GM23338 (cell line): ENCODE results near the gene CHD9. TPM values are rescaled to one million over a fixed set of nuclear protein-coding genes. Genes with fewer than 3 reads are reported as not detected.

Experiments
- ATAC-seq: fragments of 200-7000 bp; cut with Tn5 transposase; 3 replicates; pipeline ENCODE4 v1.9.1; 2020
- DNase-seq: peaks from one replicate; pipeline ENCODE4 v3.0.0-alpha.2; 2015; ENCODE audit warnings: low spot score
- H2AFZ ChIP-seq: fragments of 200-600 bp; sonication (generic); 2 replicates; pipeline ENCODE4 v1.8.0; 2016; ENCODE audit warnings: antibody characterized with exemption, mild to moderate bottlenecking, moderate library complexity
- H3F3A ChIP-seq: fragments of 200-600 bp; sonication (generic); replicated peaks from 2 replicates; pipeline ENCODE4 v1.8.0; 2017; ENCODE audit warnings: antibody characterized with exemption, mixed run types, low read depth
- H3K27ac ChIP-seq: fragments of 200-600 bp; sonication (generic); 2 replicates; pipeline ENCODE4 v1.6.1; 2016; ENCODE audit warnings: low read depth
- H3K27me3 ChIP-seq: fragments of 200-600 bp; sonication (generic); 2 replicates; pipeline ENCODE4 v1.8.0; 2016; ENCODE audit warnings: mild to moderate bottlenecking, mixed run types, moderate library complexity; ENCODE audit not compliant: insufficient read depth
- H3K36me3 ChIP-seq: fragments of 200-600 bp; sonication (generic); 2 replicates; pipeline ENCODE4 v1.8.0; 2016; ENCODE audit warnings: mild to moderate bottlenecking; ENCODE audit not compliant: insufficient read depth
- H3K4me1 ChIP-seq: fragments of 200-600 bp; sonication (generic); 2 replicates; pipeline ENCODE4 v1.8.0; 2016; ENCODE audit warnings: mild to moderate bottlenecking, moderate library complexity; ENCODE audit not compliant: insufficient read depth
- H3K4me2 ChIP-seq: fragments of 200-600 bp; sonication (generic); 2 replicates; pipeline ENCODE4 v1.7.1; 2017; ENCODE audit warnings: mixed run types
- H3K4me3 ChIP-seq: fragments of 200-600 bp; sonication (generic); 2 replicates; pipeline ENCODE4 v1.6.1; 2016; ENCODE audit warnings: mixed run types
- H3K79me2 ChIP-seq: fragments of 200-600 bp; sonication (generic); replicated peaks from 2 replicates; pipeline ENCODE4 v1.8.0; 2017; ENCODE audit warnings: mild to moderate bottlenecking; ENCODE audit not compliant: insufficient read depth
- H3K9me2 ChIP-seq: fragments of 200-600 bp; sonication (generic); 2 replicates; pipeline ENCODE4 v1.8.0; 2017; ENCODE audit not compliant: insufficient read depth
- H4K20me1 ChIP-seq: fragments of 200-600 bp; sonication (generic); replicated peaks from 2 replicates; pipeline ENCODE4 v1.8.0; 2017; ENCODE audit warnings: mild to moderate bottlenecking; ENCODE audit not compliant: insufficient read depth
- H3K27ac Mint-ChIP-seq: 2 replicates; pipeline ENCODE4 v1.8.0; 2020; ENCODE audit warnings: inconsistent platforms, mild to moderate bottlenecking, moderate library complexity, mixed read lengths
- H3K27me3 Mint-ChIP-seq: 3 replicates; pipeline ENCODE4 v1.8.0; 2022; ENCODE audit warnings: low read depth, mild to moderate bottlenecking, moderate library complexity, mixed read lengths, inconsistent platforms; ENCODE audit not compliant: insufficient read depth, poor library complexity
- H3K36me3 Mint-ChIP-seq: 3 replicates; pipeline ENCODE4 v1.8.0; 2021; ENCODE audit warnings: low read depth, mild to moderate bottlenecking, inconsistent platforms, moderate library complexity, mixed read lengths
- H3K4me1 Mint-ChIP-seq: 3 replicates; pipeline ENCODE4 v1.8.0; 2020; ENCODE audit warnings: mild to moderate bottlenecking, inconsistent platforms, mixed read lengths
- H3K4me3 Mint-ChIP-seq: 3 replicates; pipeline ENCODE4 v1.8.0; 2021; ENCODE audit warnings: moderate library complexity, mild to moderate bottlenecking, inconsistent platforms, mixed read lengths
- H3K9me3 Mint-ChIP-seq: 3 replicates; pipeline ENCODE4 v1.8.0; 2020; ENCODE audit warnings: moderate library complexity, mild to moderate bottlenecking, inconsistent platforms, mixed read lengths
- EZH2 ChIP-seq: fragments of 200-600 bp; sonication (generic); IDR thresholded peaks from one replicate; pipeline ENCODE4 v1.8.0; 2017; ENCODE audit warnings: antibody characterized with exemption, mild to moderate bottlenecking, low read depth; ENCODE audit not compliant: unreplicated experiment
- EZH2phosphoT487 ChIP-seq: fragments of 200-600 bp; sonication (generic); IDR thresholded peaks from one replicate; pipeline ENCODE4 v1.8.1; 2018; ENCODE audit warnings: antibody characterized with exemption; ENCODE audit not compliant: unreplicated experiment
- JUNB ChIP-seq: IDR thresholded peaks from one replicate; pipeline ENCODE4 v1.6.1; 2016; ENCODE audit warnings: antibody characterized with exemption; ENCODE audit not compliant: unreplicated experiment
- NANOG ChIP-seq: IDR thresholded peaks from 2 replicates; pipeline ENCODE4 v1.6.1; 2016; ENCODE audit warnings: antibody characterized with exemption, borderline replicate concordance
- POLR2AphosphoS5 ChIP-seq: IDR thresholded peaks from 2 replicates; pipeline ENCODE4 v1.6.1; 2016; ENCODE audit warnings: antibody characterized with exemption, low read depth
- STAT1 ChIP-seq: IDR thresholded peaks from one replicate; pipeline ENCODE4 v1.6.1; 2016; ENCODE audit warnings: antibody characterized with exemption; ENCODE audit not compliant: unreplicated experiment
- ZNF114 ChIP-seq: fragments of 250-450 bp; sonication (Bioruptor Pico); IDR thresholded peaks from 2 replicates; pipeline ENCODE4 v1.5.0; 2020; ENCODE audit warnings: mild to moderate bottlenecking, moderate library complexity
- ZNF331 ChIP-seq: fragments of 250-450 bp; sonication (Bioruptor Pico); IDR thresholded peaks from 2 replicates; pipeline ENCODE4 v1.5.0; 2020; ENCODE audit warnings: low read depth, mild to moderate bottlenecking, moderate library complexity
- polyA plus RNA-seq: library from polyadenylated mRNA; unstranded; fragments of >200 nt; fragmentation: Nextera tagmentation; extraction: Ambion mirVana; gene quantifications from 2 replicates; pipeline ENCODE4 v1.2.1, GENCODE V29; 2016
- total RNA-seq: library from RNA; depleted of rRNA; stranded (reverse); fragments of >200 nt; shearing (Covaris generic); gene quantifications from 2 replicates; pipeline ENCODE4 v1.2.3, GENCODE V29; 2014
- TF ChIP-seq, protein P1 (sequence below), 2 experiments: fragments of 200-600 bp in 1 of 2; sonication (generic) in 1 of 2; conservative IDR thresholded peaks; 2 replicates each; pipeline versions ENCODE4 v1.5.1 to v1.6.1; 2016 to 2017; ENCODE audit warnings: antibody characterized with exemption in 2 of 2, low read depth in 2 of 2, mild to moderate bottlenecking in 2 of 2, moderate library complexity in 1 of 2
- TF ChIP-seq, protein P2 (sequence below): IDR thresholded peaks from 2 replicates; pipeline ENCODE4 v1.6.1; 2016; ENCODE audit warnings: antibody characterized with exemption
- TF ChIP-seq, protein P3 (sequence below): IDR thresholded peaks from one replicate; pipeline ENCODE4 v1.6.1; 2018; ENCODE audit warnings: antibody characterized with exemption; ENCODE audit not compliant: unreplicated experiment

CHD9 gene
- total and polyA plus RNA-seq, 2 experiments from 2014 or later: 18.8 to 46.6 TPM

DNA sequence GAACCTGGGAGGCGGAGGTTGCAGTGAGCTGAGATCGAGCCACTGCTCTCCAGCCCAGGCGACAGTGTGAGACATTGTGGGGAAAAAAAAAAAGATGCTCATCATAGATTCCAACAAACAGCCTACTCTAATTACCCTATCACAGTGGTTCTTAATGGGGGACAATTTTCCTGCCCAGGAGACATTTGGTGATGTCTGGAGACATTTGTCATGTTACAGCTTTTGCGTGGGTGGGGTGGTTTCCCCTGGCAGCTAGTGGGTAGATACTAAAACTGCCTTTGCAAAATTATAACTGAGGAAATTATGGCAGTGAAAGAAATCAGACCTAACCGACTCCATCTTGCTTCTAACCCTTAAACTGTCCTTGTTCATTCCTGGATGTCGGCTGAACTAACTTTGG, 287.0 kb downstream of the CHD9 start (continued):
- TF ChIP-seq, protein P1, sequence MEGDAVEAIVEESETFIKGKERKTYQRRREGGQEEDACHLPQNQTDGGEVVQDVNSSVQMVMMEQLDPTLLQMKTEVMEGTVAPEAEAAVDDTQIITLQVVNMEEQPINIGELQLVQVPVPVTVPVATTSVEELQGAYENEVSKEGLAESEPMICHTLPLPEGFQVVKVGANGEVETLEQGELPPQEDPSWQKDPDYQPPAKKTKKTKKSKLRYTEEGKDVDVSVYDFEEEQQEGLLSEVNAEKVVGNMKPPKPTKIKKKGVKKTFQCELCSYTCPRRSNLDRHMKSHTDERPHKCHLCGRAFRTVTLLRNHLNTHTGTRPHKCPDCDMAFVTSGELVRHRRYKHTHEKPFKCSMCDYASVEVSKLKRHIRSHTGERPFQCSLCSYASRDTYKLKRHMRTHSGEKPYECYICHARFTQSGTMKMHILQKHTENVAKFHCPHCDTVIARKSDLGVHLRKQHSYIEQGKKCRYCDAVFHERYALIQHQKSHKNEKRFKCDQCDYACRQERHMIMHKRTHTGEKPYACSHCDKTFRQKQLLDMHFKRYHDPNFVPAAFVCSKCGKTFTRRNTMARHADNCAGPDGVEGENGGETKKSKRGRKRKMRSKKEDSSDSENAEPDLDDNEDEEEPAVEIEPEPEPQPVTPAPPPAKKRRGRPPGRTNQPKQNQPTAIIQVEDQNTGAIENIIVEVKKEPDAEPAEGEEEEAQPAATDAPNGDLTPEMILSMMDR (conservative IDR thresholded peaks at IDR 0.05; ENCODE audit: low read depth in 2 of 2): no peak
- TF ChIP-seq ZNF114 (CRISPR knock-in tag) (no peak), POLR2AphosphoS5 (no peak), EZH2 (no peak), NANOG (no peak), ZNF331 (CRISPR knock-in tag) (no peak), JUNB (no peak)
- TF ChIP-seq, protein P2, sequence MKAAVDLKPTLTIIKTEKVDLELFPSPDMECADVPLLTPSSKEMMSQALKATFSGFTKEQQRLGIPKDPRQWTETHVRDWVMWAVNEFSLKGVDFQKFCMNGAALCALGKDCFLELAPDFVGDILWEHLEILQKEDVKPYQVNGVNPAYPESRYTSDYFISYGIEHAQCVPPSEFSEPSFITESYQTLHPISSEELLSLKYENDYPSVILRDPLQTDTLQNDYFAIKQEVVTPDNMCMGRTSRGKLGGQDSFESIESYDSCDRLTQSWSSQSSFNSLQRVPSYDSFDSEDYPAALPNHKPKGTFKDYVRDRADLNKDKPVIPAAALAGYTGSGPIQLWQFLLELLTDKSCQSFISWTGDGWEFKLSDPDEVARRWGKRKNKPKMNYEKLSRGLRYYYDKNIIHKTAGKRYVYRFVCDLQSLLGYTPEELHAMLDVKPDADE: no peak
- TF ChIP-seq, protein P3, sequence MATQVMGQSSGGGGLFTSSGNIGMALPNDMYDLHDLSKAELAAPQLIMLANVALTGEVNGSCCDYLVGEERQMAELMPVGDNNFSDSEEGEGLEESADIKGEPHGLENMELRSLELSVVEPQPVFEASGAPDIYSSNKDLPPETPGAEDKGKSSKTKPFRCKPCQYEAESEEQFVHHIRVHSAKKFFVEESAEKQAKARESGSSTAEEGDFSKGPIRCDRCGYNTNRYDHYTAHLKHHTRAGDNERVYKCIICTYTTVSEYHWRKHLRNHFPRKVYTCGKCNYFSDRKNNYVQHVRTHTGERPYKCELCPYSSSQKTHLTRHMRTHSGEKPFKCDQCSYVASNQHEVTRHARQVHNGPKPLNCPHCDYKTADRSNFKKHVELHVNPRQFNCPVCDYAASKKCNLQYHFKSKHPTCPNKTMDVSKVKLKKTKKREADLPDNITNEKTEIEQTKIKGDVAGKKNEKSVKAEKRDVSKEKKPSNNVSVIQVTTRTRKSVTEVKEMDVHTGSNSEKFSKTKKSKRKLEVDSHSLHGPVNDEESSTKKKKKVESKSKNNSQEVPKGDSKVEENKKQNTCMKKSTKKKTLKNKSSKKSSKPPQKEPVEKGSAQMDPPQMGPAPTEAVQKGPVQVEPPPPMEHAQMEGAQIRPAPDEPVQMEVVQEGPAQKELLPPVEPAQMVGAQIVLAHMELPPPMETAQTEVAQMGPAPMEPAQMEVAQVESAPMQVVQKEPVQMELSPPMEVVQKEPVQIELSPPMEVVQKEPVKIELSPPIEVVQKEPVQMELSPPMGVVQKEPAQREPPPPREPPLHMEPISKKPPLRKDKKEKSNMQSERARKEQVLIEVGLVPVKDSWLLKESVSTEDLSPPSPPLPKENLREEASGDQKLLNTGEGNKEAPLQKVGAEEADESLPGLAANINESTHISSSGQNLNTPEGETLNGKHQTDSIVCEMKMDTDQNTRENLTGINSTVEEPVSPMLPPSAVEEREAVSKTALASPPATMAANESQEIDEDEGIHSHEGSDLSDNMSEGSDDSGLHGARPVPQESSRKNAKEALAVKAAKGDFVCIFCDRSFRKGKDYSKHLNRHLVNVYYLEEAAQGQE: no peak

DNA sequence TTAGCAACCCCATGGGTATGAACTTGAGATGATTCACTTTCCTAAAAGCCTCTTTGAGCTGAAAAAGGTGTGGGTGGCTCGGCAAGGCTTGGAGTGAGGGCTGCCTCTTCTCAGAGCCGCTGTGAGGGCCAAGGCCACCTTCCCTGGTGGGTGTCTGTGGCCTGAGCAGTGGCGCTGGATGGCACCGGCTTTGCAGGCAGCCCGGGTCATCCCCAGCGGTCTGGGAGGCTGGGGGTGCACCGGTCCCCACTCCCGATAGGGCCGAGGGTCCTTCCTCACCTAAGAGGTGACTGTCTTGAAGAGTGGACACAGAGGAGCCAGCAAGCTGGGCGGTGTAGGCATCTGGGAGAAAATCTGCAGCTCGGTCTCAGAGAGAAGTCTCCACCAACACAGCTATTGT, 300.3 kb downstream of the CHD9 start:
- Mint-ChIP-seq H3K9me3 (peaks cover 16% of the 10 kb centered on the region), H3K4me1 (peaks cover 5% of the 10 kb centered on the region; the same call in 2 of the 3 replicates), H3K36me3 (peaks cover 12% of the 10 kb centered on the region; the same call in 2 of the 3 replicates), H3K27ac (no peak overlapping the region), H3K27me3 (peaks cover 7% of the 10 kb centered on the region), H3K4me3 (no peak overlapping the region)
- H3K4me3 ChIP-seq: no peak overlapping the region
- no peaks in the 10 kb centered on the region for H3K79me2 ChIP-seq
- no peak overlapping the region for H2AFZ ChIP-seq
- no peaks in the 10 kb centered on the region for H3K4me1 ChIP-seq
- no peak overlapping the region for H3K27ac ChIP-seq
- TF ChIP-seq EZH2: no peak
- TF ChIP-seq STAT1: no peak
- TF ChIP-seq, protein P3: no peak
- no peak for TF ChIP-seq POLR2AphosphoS5
- TF ChIP-seq ZNF331 (CRISPR knock-in tag): no peak
- no peak for TF ChIP-seq EZH2phosphoT487
- TF ChIP-seq, protein P1 (conservative IDR thresholded peaks at IDR 0.05; ENCODE audit: low read depth in 2 of 2): no peak
- H3K27me3 ChIP-seq: no peaks in the 10 kb centered on the region
- H4K20me1 ChIP-seq: no peaks in the 10 kb centered on the region
- ATAC-seq: no peak
- H3K36me3 ChIP-seq: no peaks in the 10 kb centered on the region; the same call in 1 of the 2 replicates
- DNase-seq: no peak
- H3F3A ChIP-seq: no peaks in the 10 kb centered on the region
- H3K9me2 ChIP-seq: no peaks in the 10 kb centered on the region
- H3K4me2 ChIP-seq: no peak overlapping the region
